Astrocyte (in vitro differentiated cells and primary cell): ENCODE data around the gene BRF1.

Source experiments
- CTCF ChIP-seq: IDR thresholded peaks from 2 replicates; pipeline ENCODE4 v1.5.1; 2011; ENCODE audit warnings: low read depth, mild to moderate bottlenecking, inconsistent platforms, low read length, moderate library complexity; ENCODE audit not compliant: insufficient read depth
- EZH2 ChIP-seq: IDR thresholded peaks from 2 replicates; pipeline ENCODE4 v1.6.1; 2012; ENCODE audit warnings: mild to moderate bottlenecking, low read length, inconsistent platforms; ENCODE audit not compliant: insufficient read depth

DNA sequence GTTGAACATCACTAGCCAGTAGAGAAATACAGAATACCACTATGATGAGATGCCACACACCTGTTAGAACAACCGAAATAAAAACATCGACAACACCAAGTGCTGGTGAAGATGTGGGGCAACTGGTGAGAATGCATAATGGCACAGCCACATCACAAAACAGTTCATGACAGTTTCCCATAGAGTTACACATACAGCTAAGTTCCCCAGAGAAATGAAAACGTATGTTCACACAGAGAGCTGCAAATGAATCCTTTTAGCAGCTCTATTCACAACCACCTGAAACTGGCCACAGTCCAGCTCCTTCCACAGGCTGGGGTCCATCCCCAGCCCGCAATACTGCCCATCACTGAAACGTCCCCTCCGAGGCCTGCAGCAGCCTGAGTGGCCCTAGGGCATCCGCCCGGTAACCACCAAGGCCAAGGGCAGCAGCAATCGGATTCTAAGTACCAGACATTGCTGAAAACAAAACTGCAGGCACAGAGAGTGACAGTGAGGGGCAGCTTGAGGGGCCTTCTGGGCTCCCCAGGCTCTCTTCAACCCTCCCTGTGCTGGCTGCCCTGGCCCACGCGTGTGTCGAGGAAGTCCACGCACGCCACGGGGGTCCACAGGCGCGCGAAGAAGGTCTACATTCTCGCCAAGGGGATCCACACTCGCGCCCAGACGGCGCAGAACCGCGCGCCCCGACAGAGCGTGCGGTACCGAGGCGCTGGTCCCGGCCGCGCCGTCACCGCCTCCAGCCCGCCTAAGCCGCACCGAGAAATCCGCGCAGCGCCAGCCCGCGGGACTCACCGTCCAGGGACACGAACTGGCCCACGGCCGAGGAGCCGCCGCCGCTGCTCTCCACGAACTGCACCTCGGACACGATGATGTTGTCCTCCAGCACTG, 903 bp downstream of the BRF1 start:
- TF ChIP-seq CTCF (no peak), EZH2 (no peak)
